ENCODE results near the gene FERMT2. TPM values are rescaled to one million over a fixed set of nuclear protein-coding genes. Genes with fewer than 3 reads are reported as not detected.

Gene FERMT2
- total RNA-seq, result 206 TPM
- long read RNA-seq, transcript FERMT2-201 (15 exons, 3,338 nt), result major isoform, 7 of 60 reads
- long read RNA-seq, partial matches to known transcripts, result 42 of 60 reads
- long read RNA-seq, other reads (novel, unspliced or antisense), result 11 of 60 reads

- DNase-seq (ENCODE audit: low spot score), result peak; percentile 93
Measured at GRCh38 chr14:52950898-52951680, at the start of gene FERMT2. TSS of gene FERMT2 (minus strand) at chr14:52951050. CDS start at chr14:52950568, 482 bp downstream.

GRCh38 chr14:52998376-52999015 lies 47.6 kb upstream of the FERMT2 start:
- DNase-seq (ENCODE audit: low spot score), result no peak

- no peak for DNase-seq (ENCODE audit: low spot score)
Measured at GRCh38 chr14:52996493-52996892, 45.6 kb upstream of the FERMT2 start.

- DNase-seq (ENCODE audit: low spot score), result no peak
Measured at GRCh38 chr14:52995998-52996397, 45.1 kb upstream of the FERMT2 start.

DNA sequence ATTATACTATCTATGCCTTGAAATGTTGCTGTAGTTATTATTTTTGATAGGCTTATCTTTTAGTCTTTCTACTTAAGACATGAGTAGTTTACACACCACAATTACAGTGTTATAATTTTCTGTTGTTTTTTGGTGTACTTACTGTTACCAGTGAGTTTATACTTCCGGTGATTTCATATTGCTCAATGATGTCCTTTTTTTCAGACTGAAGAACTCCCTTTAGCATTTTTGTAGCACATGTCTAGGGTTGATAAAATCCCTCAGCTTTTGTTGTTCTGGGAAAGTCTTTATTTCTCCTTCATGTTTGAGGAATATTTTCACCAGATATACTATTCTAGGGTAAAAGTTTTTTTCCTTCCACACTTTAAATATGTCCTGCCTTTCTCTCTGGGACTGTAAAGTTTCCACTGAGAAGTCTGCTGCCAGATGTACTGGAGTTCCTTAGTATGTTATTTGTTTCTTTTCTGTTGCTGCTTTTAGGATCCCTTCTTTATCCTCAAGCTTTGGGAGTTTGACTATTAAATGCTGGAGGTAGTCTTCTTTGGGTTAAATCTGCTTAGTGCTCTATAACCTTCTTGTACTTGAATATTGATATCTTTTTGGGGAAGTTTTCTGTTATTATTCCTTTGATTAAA lies 41.5 kb upstream of the FERMT2 start:
- no peak for DNase-seq (ENCODE audit: low spot score)

DNA sequence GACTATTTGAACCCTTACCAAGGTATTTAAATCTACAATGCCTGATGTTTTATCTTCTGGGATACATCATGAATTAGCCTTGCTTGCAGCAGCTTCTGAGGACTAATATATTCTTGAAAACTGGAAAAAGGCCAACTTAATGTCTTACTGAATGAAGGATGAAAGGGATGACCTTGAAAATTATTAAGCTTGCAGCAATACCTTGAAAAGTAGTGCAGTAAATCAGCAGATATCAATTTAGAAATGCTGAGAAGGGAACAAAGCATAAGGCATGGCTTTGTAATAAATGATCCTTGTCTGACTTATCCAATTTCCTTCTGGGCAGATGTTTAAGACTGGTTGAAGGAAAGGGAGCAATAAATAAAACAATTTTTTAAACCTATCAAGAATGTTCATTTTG lies 37.3 kb upstream of the FERMT2 start:
- DNase-seq (ENCODE audit: low spot score), result no peak

DNA sequence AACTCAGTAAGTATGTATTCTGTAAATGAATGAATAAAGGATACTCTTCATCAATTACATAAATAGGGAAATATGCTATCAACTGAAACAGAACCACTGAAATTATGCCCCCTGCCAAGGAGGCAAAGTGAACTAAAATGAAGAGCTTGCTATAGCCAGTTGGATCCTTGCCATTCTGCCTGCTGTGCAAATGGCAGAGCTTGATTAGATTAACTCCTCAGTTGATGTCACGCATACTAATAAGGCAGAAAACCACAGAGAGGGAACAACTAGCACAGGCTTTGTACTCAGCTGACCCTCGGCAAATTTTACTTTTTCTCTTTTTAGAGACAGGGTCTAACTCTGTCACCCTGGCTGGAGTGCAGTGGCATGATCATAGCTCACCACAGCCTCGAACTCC lies 36.7 kb upstream of the FERMT2 start:
- DNase-seq (ENCODE audit: low spot score), result no peak

- no peak for DNase-seq (ENCODE audit: low spot score)
Measured at GRCh38 chr14:52987042-52987441, 36.2 kb upstream of the FERMT2 start.

DNA sequence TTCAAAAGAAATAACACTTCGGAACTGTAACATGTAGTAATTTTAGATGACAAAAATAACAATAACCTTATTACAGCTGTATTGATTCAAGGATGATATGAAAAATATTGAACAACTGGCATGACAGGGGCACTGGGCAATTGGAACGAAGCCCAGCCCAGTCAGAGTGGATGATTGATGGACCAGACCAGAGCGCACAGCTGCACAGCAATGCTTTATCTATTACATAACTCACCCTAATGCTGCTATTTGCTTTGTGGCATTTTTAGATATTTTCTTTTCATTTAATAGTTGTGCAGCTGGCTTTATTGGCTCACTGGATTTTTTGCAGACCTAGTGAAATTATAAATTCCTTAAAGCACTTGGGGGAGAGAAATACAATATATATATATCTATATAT lies 26.9 kb upstream of the FERMT2 start:
- DNase-seq (ENCODE audit: low spot score), result no peak

DNA sequence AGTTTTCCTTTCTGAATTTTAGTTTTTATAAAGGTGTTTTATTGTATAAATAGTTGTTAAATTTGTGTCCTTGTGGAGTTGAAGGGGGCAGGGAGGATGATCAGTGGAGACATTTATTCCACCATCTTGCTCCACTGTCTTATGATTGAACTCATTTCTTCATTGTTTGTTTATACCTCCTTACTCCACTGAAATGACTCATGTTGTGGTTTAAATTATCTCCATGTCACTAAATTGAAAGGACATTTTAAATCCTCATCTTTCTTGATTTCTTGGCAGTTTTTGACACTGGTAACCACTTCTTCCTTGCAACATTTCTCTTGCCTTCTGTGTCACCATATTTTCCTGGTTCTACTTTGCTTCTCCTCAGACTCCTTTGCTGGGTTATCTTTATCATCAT lies 23.6 kb upstream of the FERMT2 start:
- no peak for DNase-seq (ENCODE audit: low spot score)

GRCh38 chr14:52961060-52961639 lies 10.3 kb upstream of the FERMT2 start:
- no peak for DNase-seq (ENCODE audit: low spot score)

GRCh38 chr14:52960627-52961026 lies 9.8 kb upstream of the FERMT2 start:
- DNase-seq (ENCODE audit: low spot score), result no peak

- DNase-seq (ENCODE audit: low spot score), result no peak
Measured at GRCh38 chr14:52954346-52955214, 3.7 kb upstream of the FERMT2 start.

GRCh38 chr14:52951681-52952554 lies 1.1 kb upstream of the FERMT2 start:
- no peak for DNase-seq (ENCODE audit: low spot score)

- no peak for DNase-seq (ENCODE audit: low spot score)
Measured at GRCh38 chr14:52950410-52950897, 396 bp downstream of the FERMT2 start.

DNA sequence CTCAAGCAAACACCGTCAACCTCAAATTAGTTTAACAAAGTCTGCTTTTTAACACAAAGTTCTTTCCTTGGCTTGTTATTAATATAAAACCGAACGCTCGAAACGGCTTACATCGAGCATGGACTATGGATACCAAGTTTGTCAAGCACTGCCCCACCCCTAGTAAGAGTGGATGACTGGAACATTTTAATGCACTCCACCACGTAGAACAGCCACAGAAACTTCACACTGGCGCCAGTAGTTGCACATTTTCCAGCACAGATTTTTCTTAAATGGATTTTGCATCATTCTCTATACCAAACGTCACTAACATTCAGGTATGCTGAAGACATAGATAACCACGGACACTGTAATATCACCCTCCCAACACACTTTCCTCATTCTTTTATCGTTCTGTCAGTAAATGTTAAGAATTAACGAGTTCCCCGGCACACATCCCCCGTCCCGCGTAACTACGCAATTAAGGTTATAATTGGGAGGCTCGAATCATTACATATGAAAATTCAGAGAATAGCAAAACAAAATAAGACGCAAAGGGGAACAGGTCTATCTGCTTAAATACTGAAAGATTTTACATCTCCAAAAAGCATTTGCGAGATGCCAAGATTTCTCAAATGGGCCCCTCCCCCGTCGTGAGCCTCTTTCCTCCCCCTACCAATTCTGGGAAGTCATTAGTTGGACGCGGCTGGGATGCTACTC lies 990 bp downstream of the FERMT2 start:
- no peak for DNase-seq (ENCODE audit: low spot score)

GRCh38 chr14:52949249-52949648 lies 1.6 kb downstream of the FERMT2 start:
- DNase-seq (ENCODE audit: low spot score), result no peak

GRCh38 chr14:52948836-52949235 lies 2.0 kb downstream of the FERMT2 start:
- DNase-seq (ENCODE audit: low spot score), result no peak

DNA sequence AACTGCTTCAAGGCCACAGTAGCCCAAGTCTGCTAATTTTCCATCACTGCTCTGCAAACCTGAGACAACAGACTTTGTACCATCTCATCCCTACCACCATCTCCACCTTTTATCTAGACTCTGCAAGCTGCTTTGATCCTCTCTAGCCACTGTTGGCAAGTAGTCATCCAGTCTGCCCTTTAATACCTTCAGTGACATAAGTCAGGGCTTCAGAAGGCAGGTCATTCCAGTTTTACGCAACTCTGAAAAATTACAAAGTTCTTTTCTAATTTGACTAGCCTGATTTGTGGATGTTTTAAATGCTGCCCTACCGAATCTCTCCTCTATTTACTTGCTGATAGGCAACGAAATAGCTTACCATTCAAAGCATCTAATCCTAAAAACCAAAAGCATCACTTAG lies 2.8 kb downstream of the FERMT2 start:
- DNase-seq (ENCODE audit: low spot score), result no peak

Measured in mesenteric fat pad (tissue), 1 donor.